ENCODE data around the gene GSG1L.

DNA sequence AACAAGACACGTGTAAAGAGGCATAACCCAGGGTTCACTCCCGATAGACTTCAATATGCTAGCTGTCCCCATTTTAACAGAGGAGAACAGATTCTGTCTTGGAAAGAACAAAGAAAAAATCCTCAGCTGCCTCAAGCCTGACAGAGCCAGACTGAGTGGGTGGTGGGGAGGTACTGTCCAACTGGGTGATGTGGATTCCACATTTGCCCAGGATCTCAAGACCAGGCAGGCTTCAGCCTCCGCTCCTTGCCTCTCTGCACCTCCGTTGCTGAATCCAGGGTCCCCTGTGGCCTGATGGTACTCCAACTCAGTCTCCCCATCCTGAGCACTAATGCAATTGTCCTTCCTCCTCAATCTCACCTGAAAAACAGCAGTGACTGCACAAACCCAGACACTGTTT, 163.8 kb downstream of the GSG1L start:
- TF ChIP-seq, protein P1, sequence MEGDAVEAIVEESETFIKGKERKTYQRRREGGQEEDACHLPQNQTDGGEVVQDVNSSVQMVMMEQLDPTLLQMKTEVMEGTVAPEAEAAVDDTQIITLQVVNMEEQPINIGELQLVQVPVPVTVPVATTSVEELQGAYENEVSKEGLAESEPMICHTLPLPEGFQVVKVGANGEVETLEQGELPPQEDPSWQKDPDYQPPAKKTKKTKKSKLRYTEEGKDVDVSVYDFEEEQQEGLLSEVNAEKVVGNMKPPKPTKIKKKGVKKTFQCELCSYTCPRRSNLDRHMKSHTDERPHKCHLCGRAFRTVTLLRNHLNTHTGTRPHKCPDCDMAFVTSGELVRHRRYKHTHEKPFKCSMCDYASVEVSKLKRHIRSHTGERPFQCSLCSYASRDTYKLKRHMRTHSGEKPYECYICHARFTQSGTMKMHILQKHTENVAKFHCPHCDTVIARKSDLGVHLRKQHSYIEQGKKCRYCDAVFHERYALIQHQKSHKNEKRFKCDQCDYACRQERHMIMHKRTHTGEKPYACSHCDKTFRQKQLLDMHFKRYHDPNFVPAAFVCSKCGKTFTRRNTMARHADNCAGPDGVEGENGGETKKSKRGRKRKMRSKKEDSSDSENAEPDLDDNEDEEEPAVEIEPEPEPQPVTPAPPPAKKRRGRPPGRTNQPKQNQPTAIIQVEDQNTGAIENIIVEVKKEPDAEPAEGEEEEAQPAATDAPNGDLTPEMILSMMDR (IDR thresholded peaks at IDR 0.05; ENCODE audit: low read depth, low read length) = no peak
- no peak for TF ChIP-seq POLR2A (IDR thresholded peaks at IDR 0.05; ENCODE audit: extremely low read depth, insufficient read length)
- TF ChIP-seq MAX (IDR thresholded peaks at IDR 0.05; ENCODE audit: low read depth, low read length) = no peak

Data from NB4 (cell line).